A172 (cell line): ENCODE data around the gene TP73. TPM values are rescaled to one million over a fixed set of nuclear protein-coding genes. Genes with fewer than 3 reads are reported as not detected.

Experiments
- DNase-seq: peaks from one replicate; pipeline ENCODE4 v3.0.0-alpha.2; 2015; ENCODE audit warnings: low spot score
- total RNA-seq: library from RNA; depleted of rRNA; stranded (reverse); fragments of >200 nt; shearing (Covaris generic); gene quantifications from 2 replicates; pipeline ENCODE4 v1.2.3, GENCODE V29; 2014

The TP73 gene
- total RNA-seq, 1 experiment from 2014 or later, result 4.7 TPM

GRCh38 chr1:3672231-3672970 lies 20.1 kb downstream of the TP73 start:
- DNase-seq, result no peak

GRCh38 chr1:3672971-3673361 lies 20.6 kb downstream of the TP73 start:
- no peak for DNase-seq

- no peak for DNase-seq
These were observed 21.2 kb downstream of the TP73 start for GRCh38 chr1:3673381-3674099.

- DNase-seq, result no peak
These were observed 22.1 kb downstream of the TP73 start for GRCh38 chr1:3674100-3675094.

- DNase-seq, result no peak
These were observed 23.1 kb downstream of the TP73 start for GRCh38 chr1:3675436-3675835.

GRCh38 chr1:3676581-3677470 lies 24.5 kb downstream of the TP73 start:
- no peak for DNase-seq

GRCh38 chr1:3677484-3677883 lies 25.2 kb downstream of the TP73 start:
- DNase-seq, result no peak

GRCh38 chr1:3678361-3679097 lies 26.2 kb downstream of the TP73 start:
- no peak for DNase-seq

- DNase-seq, result no peak
These were observed 26.8 kb downstream of the TP73 start for GRCh38 chr1:3679098-3679555.

GRCh38 chr1:3679799-3680453 lies 27.6 kb downstream of the TP73 start:
- no peak for DNase-seq

- no peak for DNase-seq
These were observed 28.3 kb downstream of the TP73 start for GRCh38 chr1:3680488-3681230.

GRCh38 chr1:3681231-3681897 lies 29.0 kb downstream of the TP73 start:
- no peak for DNase-seq

GRCh38 chr1:3681898-3682806 lies 29.8 kb downstream of the TP73 start:
- no peak for DNase-seq

GRCh38 chr1:3683197-3683596 lies 30.9 kb downstream of the TP73 start:
- no peak for DNase-seq

GRCh38 chr1:3683992-3684391 lies 31.7 kb downstream of the TP73 start:
- DNase-seq, result no peak

- DNase-seq, result no peak
These were observed 32.9 kb downstream of the TP73 start for GRCh38 chr1:3685222-3685621.

GRCh38 chr1:3685906-3686305 lies 33.6 kb downstream of the TP73 start:
- no peak for DNase-seq
